A549 (cell line): ENCODE data around the gene NAB1.

ENCODE experiments used
- EP300 ChIP-seq, 2 experiments: fragments of >200 bp; sonication (Bioruptor Twin); formaldehyde crosslinking; IDR thresholded peaks; 2 replicates in 1 of 2; 3 replicates in 1 of 2; pipeline ENCODE4 v1.6.1; 2016 to 2017
- ESRRA ChIP-seq: fragments of 150-350 bp; IDR thresholded peaks from 2 replicates; pipeline ENCODE4 v1.6.1; 2014; ENCODE audit warnings: mild to moderate bottlenecking, low read length, borderline replicate concordance
- GATA3 ChIP-seq: IDR thresholded peaks from 2 replicates; pipeline ENCODE4 v1.6.1; 2012; ENCODE audit warnings: borderline replicate concordance
- JUN ChIP-seq, 2 experiments: fragments of >200 bp; sonication (Bioruptor Twin); formaldehyde crosslinking; IDR thresholded peaks; 2 replicates in 1 of 2; 3 replicates in 1 of 2; pipeline ENCODE4 v1.6.1; 2016 to 2017
- MAFK ChIP-seq: fragments of 450-650 bp; IDR thresholded peaks from 2 replicates; pipeline ENCODE4 v1.6.1; 2014; ENCODE audit not compliant: partially characterized antibody
- MYC ChIP-seq: IDR thresholded peaks from 2 replicates; pipeline ENCODE4 v1.6.1; 2012; ENCODE audit warnings: mild to moderate bottlenecking, inconsistent platforms, low read length, improper control_type of control experiment, borderline replicate concordance
- POLR2A ChIP-seq: IDR thresholded peaks from 2 replicates; pipeline ENCODE4 v1.6.1; 2012; ENCODE audit warnings: mild to moderate bottlenecking, low read length
- RNF2 ChIP-seq: fragments of 200-600 bp; sonication (generic); IDR thresholded peaks from 2 replicates; pipeline ENCODE4 v1.6.1; 2016; ENCODE audit warnings: low read depth, mild to moderate bottlenecking, antibody characterized with exemption, moderate library complexity, borderline replicate concordance
- SMC3 ChIP-seq: fragments of >200 bp; sonication (Bioruptor Twin); formaldehyde crosslinking; IDR thresholded peaks from 3 replicates; pipeline ENCODE4 v1.6.1; 2018; ENCODE audit warnings: inconsistent platforms
- TFCP2L1 ChIP-seq: fragments of 250-450 bp; sonication (Bioruptor Pico); IDR thresholded peaks from 2 replicates; pipeline ENCODE4 v1.5.0; 2021; ENCODE audit warnings: mild to moderate bottlenecking
- TF ChIP-seq, protein P1 (sequence below): fragments of >200 bp; sonication (Bioruptor Twin); formaldehyde crosslinking; IDR thresholded peaks from 3 replicates; pipeline ENCODE4 v1.5.1; 2016
- TF ChIP-seq, protein P2 (sequence below): fragments of 150-350 bp; IDR thresholded peaks from 2 replicates; pipeline ENCODE4 v1.6.1; 2014; ENCODE audit warnings: low read depth, mild to moderate bottlenecking, low read length
- TF ChIP-seq, protein P3 (sequence below): IDR thresholded peaks from 2 replicates; pipeline ENCODE4 v1.6.1; 2012

DNA sequence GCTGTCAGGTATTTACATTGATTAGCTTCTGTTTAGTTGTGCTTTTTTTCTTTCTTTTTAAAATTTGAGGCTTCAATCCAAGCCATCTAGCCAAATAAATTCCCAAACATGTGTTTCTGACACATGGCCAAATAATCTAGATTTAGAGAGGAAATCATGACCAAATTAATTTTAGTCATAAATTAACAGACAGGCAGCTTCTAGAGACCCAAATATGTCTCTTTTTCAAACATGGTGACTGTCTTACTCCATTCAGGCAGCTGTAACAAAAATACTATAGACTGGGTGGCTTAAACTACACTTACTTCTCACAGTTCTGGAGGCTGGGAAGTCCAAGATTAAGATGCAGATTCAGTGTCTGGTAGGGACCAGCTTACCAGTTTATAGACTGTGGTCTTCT is 23.2 kb upstream of the NAB1 start:
- TF ChIP-seq POLR2A (no peak), GATA3 (no peak), RNF2 (no peak), JUN (IDR thresholded peaks at IDR 0.05) (no peak), MYC (no peak), SMC3 (no peak), ESRRA (no peak), EP300 (IDR thresholded peaks at IDR 0.05) (no peak), MAFK (no peak), TFCP2L1 (CRISPR knock-in tag) (no peak)
- TF ChIP-seq, protein P1, sequence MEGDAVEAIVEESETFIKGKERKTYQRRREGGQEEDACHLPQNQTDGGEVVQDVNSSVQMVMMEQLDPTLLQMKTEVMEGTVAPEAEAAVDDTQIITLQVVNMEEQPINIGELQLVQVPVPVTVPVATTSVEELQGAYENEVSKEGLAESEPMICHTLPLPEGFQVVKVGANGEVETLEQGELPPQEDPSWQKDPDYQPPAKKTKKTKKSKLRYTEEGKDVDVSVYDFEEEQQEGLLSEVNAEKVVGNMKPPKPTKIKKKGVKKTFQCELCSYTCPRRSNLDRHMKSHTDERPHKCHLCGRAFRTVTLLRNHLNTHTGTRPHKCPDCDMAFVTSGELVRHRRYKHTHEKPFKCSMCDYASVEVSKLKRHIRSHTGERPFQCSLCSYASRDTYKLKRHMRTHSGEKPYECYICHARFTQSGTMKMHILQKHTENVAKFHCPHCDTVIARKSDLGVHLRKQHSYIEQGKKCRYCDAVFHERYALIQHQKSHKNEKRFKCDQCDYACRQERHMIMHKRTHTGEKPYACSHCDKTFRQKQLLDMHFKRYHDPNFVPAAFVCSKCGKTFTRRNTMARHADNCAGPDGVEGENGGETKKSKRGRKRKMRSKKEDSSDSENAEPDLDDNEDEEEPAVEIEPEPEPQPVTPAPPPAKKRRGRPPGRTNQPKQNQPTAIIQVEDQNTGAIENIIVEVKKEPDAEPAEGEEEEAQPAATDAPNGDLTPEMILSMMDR, result no peak
- TF ChIP-seq, protein P2, sequence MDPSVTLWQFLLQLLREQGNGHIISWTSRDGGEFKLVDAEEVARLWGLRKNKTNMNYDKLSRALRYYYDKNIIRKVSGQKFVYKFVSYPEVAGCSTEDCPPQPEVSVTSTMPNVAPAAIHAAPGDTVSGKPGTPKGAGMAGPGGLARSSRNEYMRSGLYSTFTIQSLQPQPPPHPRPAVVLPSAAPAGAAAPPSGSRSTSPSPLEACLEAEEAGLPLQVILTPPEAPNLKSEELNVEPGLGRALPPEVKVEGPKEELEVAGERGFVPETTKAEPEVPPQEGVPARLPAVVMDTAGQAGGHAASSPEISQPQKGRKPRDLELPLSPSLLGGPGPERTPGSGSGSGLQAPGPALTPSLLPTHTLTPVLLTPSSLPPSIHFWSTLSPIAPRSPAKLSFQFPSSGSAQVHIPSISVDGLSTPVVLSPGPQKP, result no peak
- TF ChIP-seq, protein P3, sequence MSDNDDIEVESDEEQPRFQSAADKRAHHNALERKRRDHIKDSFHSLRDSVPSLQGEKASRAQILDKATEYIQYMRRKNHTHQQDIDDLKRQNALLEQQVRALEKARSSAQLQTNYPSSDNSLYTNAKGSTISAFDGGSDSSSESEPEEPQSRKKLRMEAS, result no peak
